Measurements from ENCODE around the gene KCNQ1.

GRCh38 chr11:2440646-2441045, 4.2 kb upstream of the KCNQ1 start:
- TF ChIP-seq CTCF (IDR thresholded peaks at IDR 0.05) (no peak), POLR2A (IDR thresholded peaks at IDR 0.05) (no peak)

Data from adrenal gland (tissue), 5 donors.